Dermis microvascular lymphatic vessel endothelial cell (primary cell): Measurements from ENCODE around the gene XAGE2. TPM values are rescaled to one million over a fixed set of nuclear protein-coding genes. Genes with fewer than 3 reads are reported as not detected.

Source experiments
- DNase-seq, 2 donors: peaks; one replicate each; pipeline versions ENCODE4 v3.0.0 to v3.0.0-alpha.2; 2010; ENCODE audit warnings: low read depth in 2 of 2
- total RNA-seq: library from RNA; depleted of rRNA; stranded (reverse); fragments of >200 nt; gene quantifications from 2 replicates; pipeline ENCODE4 v1.2.1, GENCODE V29; 2014

XAGE2 gene
- total RNA-seq, 1 donor from 2014 or later = not detected

DNA sequence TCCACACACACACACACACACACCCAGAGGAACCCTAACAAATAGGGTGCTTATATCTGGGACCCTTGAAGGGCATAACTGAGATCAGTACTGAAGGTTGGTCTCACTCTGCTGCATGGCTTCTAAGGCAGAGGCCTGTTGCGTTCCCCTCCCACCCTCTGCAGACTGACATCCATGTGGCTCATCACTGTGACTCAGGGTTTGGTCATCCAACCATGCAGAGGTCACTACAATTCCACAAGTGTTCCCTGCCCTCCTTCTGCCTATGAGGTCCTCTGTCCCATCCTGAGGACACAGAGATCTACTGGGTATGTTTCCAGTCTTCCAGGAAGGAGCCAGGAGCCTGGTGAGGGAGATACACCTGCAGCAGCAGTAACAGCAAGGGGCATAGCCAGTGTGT, 55.8 kb downstream of the XAGE2 start:
- no peak for DNase-seq

Other genes starting within 250 kb of the XAGE2 start
- gene MAGED4, start 184.1 kb upstream of the XAGE2 start, total RNA-seq = 18.9 and 33.4 TPM in 2 replicates
- gene XAGE1A, start 126.8 kb downstream of the XAGE2 start, total RNA-seq = not detected in 2 replicates
- gene XAGE1B, start 148.0 kb downstream of the XAGE2 start, total RNA-seq = not detected in 2 replicates